Epidermal melanocyte (primary cell): ENCODE results near the gene NR2C2AP.

Experiments
- DNase-seq: peaks from one replicate; pipeline ENCODE4 v3.0.0; 2011; ENCODE audit warnings: low spot score; ENCODE audit not compliant: insufficient read length

NR2C2AP gene

DNA sequence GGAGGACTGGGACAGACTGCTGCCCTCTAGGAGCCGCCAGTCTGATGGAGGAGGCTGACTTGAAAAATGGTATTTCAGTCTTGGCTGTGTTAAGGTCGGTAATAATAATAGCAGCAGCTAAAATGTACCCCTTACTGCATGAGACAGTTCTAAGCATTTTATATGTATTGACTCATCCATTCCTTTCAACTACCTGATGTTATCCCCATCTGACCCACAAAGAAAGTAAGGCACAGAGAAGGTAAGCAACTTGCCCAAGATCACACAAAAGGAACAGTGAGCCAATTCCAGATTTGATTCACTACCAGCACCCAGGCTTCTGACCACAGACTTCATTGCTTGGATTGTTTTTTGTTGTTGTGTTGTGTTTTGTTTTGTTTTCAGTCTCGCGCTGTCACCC is 12.6 kb upstream of the NR2C2AP start:
- no peak for DNase-seq

DNA sequence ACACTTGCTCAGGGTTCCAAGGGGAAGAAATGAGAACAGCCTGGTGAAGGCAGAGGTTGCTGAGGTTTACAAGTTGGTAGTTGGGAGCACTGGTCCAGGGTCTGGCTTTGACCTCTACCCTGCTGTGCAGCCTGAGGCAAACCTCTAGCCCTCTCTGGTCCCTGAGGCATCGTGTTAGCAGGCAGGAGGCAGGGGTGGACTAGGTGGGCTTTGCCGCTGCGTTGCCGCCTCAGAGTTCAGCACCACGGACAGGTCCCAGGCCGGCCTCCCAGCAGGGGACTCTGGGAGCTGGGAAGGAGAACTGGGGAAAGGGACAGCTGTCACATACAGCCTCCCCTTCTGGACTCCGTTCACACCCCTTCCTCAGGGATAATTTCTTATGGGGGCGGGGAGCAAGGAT is 11.7 kb upstream of the NR2C2AP start:
- no peak for DNase-seq

DNA sequence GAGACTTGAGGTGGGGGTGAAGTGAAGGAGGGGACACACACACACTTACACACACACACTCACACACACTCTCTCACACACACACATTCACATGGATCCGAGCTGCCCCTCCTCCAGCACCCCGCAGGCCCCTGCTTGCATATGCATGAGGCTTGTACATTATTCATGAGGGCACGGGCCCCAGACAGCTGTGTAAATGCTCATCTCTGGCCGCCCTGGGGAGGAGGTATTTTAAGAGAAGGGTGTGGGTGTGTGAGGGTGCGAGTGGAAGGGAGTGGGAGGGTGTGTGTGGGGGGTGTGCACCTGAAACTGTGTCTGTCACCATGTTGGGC is 10.9 kb upstream of the NR2C2AP start:
- DNase-seq = no peak

DNA sequence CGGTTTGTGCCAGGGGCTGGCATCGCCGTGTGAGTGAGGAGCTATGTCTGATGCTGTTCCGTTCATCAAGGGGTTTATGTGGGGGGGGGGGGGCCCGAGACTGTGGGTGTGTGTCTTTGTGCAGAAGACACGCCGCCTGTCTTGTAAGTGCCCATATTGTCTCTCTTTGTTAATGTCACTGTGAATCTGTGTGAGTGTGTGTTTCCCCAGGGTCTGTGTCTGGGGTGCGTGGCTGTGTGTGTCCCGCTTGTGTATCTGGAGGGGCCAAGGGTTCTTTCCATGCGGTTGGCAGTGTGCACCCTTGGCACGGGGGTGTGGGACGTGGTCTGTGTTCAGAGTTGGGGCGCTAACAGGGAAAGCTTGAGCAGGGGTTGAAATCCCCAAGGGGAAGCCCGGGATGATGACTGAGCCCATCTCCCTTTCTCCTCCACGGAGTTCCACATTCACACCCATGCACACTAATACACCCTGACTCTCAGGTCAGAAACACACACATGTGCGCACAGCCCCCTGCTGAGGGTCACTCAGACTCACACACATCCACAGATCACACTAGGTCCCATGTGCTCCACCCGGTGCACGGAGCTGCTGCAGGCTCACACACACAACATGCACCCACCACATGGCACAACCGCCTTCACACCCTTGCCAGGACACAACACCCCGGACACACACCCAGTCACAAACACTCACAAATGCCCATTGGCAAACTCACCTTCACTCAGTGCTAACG is 10.4 kb upstream of the NR2C2AP start:
- no peak for DNase-seq

DNA sequence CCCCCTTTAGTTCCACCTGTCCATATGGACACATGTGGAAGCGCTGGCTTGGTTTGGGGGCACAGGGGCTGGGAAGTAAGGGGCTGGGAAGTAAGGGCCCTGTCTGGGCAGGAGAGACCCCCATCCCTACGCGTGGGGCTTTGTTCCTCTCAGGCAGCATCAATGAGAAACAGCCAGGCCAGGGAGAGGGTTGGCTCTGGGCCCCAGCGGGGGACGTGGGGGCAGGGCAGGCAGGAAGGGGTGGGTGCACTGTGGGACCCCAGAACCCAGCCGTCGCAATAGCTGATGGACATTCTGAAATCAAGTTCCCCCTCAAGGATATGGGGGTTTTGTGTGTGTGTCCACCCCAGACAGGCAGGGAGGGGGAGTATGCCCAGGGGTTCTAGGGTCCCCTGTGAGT is 9.7 kb upstream of the NR2C2AP start:
- DNase-seq = no peak

DNA sequence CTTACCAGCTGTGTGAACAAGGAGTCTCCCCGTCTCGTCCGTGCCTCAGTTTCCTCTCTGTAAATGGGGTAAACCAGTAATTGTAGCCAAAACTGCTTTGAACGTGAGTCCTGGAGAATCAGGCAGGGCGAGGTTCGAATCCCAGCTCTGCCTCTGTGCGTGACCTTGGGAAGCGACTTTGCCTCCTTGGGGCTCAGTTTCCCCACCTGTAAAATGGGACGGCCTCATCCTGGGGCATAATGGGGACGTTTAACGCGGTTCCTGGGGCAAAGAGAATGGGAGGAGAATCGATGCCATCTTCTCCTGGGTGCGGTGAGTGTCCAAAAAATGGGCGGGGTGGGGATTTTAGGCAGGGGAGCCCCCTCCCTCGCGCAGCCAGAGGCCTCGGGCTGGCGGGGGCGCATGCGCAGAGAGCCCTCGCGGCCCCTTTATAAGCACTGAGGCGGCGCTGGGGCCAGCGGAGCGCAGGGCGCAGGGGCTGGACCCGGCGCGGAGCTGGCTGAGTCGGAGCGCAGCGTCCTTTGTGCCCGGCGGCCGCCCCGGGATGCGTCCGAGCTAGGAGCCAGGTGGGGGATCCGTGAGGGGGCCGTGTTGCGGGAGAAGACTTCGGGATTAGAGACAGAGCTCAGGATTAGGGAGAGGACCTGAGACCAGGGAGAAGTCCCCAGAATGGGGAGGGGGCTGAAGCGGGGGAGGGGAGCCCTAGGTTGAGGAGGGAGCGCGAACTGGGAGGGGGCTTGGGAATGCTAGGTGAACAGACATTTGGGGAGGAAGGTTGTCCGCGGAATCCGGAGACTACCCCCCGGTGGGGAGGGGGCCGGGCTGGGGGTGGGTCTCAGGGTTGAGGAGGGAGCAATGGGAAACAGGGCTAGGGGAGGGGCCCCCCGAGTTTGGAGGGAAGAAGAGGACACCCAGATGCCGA is 8.5 kb upstream of the NR2C2AP start, which contains the start of gene NCAN:
TSS of gene NCAN (plus strand) at position 460 of the 922 bp plus-strand sequence. CDS start 4,996 bp downstream, outside the sequence.
- no peak for DNase-seq

DNA sequence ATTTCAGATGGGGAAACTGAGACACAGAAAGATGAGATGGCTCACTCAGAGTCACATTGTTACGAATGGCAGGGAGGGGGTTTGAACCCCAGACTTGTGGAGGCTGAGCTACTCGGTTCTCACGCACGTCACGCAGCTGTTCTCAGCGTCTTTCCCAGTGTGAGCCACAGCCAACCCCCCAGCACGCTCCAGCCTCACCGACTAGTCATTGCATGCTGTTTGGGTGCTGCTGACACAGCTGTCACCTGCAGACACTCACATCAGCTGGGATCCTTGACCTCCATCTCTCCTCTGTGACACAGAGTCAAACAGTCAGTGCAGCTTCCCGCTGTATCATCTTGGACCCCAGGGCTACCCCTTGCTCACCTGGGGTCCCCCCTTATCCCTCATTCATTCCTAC is 6.2 kb upstream of the NR2C2AP start:
- no peak for DNase-seq

DNA sequence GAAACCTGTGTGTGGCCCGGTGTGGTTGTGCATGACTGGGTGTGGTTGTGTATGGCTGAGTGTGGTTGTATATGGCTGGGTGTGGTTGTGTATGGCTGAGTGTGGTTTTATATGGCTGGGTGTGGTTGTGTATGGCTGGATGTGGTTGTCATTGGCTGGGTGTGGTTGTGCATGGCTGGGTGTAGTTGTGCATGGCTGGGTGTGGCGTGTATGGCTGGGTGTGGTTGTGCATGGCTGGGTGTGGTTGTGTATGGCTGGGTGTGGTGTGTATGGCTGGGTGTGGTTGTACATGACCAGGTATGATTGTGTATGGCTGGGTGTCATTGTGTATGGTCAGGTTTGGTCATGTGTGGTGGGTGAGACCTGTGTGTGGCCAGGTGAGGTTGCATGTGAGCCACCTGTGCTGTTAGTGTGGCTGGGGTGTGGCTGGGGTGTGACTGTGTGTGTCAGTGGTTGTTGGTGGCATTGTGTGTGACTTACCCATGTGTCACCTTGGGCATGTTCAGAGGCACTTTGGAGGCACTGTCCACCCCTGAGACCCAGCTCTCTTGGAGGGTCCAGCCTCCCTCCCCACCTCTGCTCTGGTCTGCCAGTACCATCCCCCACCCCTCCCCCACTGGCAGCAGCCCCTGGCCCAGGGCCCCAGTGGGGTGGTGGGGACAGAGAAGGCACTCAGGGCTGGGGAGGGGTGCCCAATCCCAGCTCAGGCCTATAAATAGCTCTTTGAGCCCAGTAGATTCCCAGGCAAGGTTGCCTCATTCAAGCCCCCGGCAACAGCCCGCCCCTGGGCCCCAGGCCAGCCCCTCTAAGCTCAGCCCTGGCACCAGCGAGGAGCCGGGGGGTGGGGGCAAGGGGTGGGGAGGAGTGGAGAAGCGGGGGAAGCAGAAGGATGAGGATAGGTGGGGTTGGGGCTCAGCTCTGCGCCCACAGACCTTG is 4.7 kb upstream of the NR2C2AP start:
- DNase-seq = no peak

DNA sequence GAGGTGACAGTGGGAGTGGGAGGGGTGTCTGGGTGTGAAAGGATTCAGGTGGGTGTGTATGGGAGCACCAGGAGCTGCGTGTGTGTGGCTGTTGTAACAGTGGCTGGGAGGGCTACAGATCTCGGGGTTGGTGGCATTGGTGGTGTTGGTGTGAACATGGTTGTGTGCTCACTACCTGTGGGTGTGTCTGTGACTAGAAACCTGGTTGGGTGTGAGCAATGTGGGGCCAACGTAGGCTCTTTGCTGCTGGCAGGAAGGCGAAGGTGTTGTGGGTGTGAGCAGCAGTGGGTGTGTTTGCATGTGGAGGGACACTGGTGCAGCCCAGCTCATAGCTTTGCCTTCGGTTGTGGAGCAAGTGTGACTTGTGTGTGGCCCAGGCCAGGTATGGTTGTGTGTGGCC is 3.7 kb upstream of the NR2C2AP start:
- DNase-seq = no peak

DNA sequence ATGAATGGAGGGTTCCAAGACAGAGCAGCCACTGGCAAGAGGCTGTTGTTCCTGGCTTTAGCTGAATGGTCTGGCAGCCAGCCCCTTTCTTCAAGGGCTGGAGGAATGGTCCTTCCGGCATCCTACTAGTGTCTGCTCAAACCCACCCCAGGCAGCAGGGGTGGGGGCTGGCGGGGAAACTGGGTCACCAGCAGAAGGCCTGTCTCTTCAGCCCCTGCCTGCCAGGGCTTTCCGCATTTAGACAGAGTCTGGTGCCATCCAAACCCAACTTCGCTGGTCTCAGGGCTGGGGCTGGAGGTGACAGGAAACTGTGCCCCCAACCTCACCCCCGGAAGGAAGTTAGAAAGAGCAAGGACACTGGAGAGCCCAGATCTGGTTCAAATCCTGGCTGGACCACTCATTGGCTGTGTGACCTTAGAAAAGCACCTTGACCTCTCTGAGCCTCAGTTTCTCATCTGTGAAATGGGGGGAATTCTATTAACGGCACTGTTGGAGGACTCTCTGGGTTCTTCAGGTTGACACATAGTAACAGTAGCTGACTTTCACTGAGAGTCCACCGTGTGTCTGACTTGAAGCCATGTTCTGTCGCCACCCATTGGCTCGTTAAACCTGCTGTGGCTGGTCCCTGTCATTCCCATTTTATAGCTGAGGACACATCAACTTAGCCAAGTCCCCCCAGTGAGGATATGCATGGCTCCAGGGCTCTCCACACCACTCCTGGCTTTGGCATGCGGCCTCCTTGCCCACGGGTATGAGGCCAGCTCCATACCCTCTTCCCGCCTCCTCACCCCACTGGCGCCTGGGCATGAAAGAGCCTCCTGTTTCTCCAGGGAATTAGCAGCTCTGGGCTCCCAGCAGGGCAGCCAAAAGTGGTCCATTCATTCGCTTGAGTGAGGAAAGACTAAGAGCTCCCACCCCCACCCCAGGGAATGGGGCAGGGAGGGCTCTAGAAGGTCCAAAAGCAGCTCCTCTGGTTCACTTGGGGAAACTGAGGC is 2.5 kb upstream of the NR2C2AP start:
- peak; percentile 33 for DNase-seq

DNA sequence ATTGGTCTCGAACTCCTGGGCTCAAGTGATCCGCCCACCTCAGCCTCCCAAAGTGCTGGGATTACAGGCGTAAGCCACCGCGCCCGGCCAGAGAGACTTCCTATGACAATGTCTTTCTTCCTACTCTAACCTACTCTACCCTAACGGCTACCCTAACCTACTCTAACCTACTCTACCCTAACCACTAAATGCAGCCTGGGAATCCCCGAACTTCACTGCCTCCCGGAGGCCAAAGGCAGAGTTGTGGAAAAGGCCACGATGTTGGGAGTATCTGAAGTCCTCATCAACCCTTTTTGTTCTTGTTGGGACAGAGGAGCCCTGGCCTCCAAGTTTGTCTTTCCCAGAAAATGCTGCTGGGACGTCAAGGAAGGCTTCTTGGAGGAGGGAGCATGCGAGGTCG is 967 bp upstream of the NR2C2AP start:
- DNase-seq = no peak

DNA sequence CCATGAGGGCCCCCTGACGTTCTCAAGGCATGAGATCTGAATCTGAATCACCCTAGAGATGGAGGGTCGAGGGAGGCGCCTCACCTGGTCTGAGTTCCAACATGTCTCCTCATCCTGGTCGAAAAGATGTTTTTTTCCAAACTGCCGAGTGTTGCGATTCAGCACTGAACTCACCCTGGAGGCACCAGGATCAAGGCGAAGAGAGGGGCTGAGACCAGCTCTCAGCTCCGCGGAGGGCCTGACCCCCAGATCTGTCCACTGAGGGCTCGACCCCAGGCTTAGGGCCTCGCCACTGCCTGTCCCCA is 555 bp downstream of the NR2C2AP start:
- no peak for DNase-seq

DNA sequence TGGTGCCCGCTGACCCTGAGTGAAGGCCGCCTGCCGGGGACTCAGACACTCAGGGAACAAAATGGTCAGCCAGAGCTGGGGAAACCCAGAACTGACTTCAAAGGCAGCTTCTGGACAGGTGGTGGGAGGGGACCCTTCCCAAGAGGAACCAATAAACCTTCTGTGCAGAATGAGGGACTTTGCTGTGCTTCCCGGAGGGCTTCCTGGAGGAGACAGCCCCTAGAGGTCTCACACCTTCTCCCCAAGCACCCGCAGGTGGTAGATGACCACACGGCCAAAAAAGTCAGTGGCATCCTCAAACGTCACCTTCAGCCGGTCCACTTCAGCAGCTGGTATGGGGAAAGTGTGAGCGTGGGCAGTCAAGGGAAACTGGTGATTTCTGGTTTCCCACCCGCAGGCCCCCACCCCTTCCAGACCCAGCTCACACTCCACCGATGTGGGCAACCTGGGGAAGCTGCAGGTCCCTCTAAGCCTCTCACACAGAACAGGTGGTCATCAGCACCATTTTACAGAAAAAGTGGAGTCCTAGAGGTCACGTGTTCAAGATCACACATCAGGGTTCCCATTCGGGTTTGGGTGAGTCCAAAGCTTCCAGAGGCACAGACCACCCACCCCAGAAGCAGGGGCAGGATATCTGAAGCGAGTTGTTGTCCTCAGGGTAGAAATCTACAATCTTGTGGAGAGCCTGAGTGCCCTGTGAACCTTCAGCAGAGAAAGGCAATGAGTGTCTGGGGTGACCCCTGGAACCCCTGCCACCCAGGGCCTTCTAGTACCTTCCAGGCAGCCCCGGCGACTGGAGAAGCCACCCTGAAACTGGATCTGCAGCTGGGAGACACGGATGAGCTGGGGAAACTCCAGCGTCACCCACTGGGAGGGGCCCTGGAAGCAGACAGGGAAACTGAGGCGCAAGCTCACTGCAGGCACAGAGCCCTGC is 1.2 kb downstream of the NR2C2AP start:
- DNase-seq = no peak

DNA sequence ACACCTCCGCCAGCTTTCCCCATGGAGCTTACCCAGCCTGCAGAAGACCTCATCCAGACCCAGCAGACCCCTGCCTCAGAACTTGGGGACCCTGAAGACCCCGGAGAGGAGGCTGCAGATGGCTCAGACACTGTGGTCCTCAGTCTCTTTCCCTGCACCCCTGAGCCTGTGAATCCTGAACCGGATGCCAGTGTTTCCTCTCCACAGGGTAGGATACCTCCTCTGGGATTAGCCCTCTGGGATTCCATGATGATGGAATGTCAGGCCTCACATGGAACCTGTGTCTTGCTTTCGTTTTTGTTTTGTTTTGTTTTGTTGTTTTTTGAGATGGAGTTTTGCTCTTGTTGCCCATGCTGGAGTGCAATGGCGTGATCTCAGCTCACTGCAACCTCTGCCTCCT is 9.3 kb downstream of the NR2C2AP start:
- no peak for DNase-seq

DNA sequence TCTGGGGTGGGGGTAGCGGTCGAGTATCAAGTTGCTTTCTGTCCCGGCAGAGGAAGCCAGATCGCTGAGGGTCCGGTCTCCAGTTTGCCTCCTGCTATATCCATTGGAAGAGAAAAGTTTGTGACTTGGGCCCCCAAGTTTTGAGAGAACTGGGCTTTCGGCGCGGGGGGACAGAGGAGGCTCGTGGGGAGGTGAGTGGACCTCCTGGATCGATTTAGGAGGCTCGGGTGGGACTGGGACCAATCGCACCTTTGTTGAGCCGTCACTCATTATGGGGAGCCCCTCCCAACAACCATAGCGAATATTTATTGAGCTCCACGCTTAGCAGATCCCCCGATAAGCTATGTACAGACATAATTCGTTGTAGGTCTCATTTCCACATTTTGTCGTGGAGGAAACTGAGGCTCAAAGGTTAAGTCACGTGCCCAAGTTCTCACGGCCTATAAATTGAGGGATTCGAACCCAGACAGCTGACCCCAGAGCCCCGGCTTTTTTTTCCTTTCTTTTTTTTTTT is 10.2 kb downstream of the NR2C2AP start:
- DNase-seq = no peak

DNA sequence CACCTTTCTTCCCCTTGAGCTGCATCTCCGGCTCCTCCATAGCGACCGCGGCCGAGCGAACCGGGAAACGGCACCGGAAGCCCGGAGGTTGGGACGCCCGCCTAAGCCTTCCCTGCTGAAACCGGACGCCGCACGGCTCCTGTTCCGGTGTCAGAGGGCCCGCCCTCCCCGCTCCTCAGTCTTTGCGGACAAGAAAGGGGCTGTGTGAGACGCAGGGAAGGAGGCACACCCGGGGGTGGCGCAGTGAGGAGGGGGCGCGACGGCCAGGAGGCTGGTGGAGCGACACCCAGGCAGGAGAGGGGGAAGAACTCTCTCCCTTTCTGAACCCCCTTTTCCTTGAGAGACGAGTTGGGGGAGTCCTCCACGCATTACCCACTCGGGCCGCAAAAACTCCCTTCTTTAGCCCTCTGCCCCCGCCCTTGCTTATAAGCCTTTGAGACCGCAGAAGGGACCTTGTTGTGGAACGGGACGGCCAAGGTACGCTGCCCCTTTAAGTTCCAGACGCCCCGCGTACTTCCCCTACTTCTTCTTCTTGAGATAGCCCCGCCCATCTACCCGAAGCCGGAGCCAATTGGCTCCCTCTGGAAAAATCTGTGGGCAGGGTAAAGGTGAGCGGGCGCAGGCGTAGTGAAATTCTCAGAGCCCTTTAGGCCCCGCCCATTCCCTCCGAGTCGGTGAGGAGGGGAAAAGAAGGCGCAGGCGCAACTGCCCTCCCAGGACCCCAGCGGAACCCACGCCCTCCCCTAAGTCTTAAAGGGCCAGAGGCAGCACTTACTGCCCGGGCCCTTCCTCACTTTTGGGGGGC is 10.9 kb downstream of the NR2C2AP start, which contains the start of the genes BORCS8 and RFXANK:
TSS of gene BORCS8 (minus strand) at position 75 of the 805 bp plus-strand sequence. CDS start at position 40, 35 bp downstream.
TSS of gene RFXANK (plus strand) at position 181 of the 805 bp plus-strand sequence. CDS start 1,689 bp downstream, outside the sequence.
- peak; percentile 95 for DNase-seq

DNA sequence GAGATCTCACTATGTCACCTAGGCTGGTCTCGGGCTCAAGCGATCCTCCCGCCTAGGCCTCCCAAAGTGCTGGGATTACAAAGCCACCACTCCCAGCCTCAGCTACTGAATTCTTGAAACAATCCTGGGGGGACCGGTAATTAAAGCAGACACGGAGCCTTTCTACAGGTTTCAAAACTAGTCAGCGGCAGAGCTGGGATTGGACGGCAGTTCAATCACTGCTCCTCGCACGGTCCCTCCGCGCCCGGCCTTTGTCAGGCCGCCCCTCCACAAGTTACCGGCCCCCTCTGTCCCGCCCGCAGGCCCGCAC is 11.5 kb downstream of the NR2C2AP start:
- no peak for DNase-seq

DNA sequence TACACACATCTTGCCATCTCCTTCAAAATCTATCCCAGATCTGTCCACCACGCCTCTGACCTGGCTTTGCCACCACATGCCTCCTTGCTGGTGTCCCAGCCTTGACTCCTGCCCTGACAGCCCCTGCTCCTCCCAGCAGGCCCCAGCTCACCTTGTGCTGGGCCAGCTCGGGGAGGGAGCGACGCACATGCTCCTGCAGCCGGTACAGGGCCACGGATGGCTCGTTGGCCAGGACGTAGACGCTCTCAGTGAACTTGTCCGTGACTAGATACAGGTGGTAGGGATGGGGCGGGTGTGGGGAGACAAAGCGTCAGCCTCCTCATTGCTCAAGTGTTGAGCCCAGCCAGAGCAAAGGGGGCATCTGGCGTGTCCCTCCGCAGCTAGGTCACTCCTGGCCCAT is 16.5 kb downstream of the NR2C2AP start:
- DNase-seq = no peak
